Measurements from ENCODE around the gene SLC43A3.
A peak's percentile ranks its signal among the peaks of the same experiment; 100 is the strongest.

The SLC43A3 gene

DNA sequence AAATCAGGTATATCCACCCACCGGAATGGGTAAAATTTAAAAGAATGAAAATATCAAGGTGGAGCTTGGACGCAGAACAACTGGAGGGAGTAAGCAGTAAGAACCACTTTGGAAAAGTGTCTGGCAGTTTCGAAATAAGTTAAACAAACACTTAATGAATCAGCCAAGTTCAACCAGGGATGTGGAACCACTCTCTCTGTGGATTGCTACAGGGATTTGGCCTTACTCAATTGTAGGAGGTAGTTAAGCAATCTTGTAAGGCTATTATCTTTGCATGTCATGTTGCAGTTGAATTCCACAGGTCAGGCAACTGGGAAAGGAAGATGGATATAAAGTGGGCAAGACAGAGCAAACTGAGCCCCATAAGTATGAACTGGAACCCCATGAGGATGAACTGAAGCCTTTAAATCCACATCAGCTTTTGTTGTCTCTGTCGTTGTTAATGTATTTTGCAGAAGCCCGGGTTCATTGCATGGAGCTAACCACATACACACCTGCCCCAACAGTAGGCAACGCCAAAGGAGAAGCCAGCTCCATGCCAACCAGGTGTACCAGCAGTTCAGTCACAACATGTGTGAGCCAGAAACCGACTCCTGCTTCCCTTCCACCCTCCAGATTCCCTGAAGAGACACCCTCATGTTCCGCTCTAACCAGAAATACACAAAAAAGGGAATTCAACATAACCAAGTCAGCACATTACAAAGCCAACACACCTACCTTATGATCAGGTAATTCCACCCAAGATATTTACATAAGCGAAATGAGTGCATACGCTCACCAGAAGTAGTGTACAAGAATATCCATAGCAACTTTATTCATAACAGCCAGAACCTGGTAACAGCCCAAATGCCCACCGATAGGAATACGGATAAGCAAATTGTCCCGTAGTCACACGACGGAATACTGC lies 8.0 kb upstream of the SLC43A3 start:
- Histone ChIP-seq H3K4me3 (ENCODE audit: low read length) (no peak overlapping the region), H3K36me3 (replicated peaks; ENCODE audit: low read depth, low read length) (no peaks in the 10 kb centered on the region), H3K9ac (ENCODE audit: low read length) (no peak overlapping the region), H3K4me1 (ENCODE audit: low read length) (peaks cover 12% of the 10 kb centered on the region; the same call in 1 of the 2 replicates), H3K9me3 (ENCODE audit: insufficient read depth, low read length) (no peaks in the 10 kb centered on the region), H3K79me2 (ENCODE audit: low read length) (no peaks in the 10 kb centered on the region), H4K20me1 (ENCODE audit: insufficient read depth, low read length) (no peaks in the 10 kb centered on the region), H3K27me3 (ENCODE audit: low read depth, low read length) (peaks cover 3% of the 10 kb centered on the region; the same call in 1 of the 2 replicates), H3K27ac (ENCODE audit: low read length) (no peak overlapping the region), H3K4me2 (ENCODE audit: low read length) (no peak overlapping the region), H2AFZ (ENCODE audit: low read depth, low read length) (no peak overlapping the region)
- TF ChIP-seq, protein P1, sequence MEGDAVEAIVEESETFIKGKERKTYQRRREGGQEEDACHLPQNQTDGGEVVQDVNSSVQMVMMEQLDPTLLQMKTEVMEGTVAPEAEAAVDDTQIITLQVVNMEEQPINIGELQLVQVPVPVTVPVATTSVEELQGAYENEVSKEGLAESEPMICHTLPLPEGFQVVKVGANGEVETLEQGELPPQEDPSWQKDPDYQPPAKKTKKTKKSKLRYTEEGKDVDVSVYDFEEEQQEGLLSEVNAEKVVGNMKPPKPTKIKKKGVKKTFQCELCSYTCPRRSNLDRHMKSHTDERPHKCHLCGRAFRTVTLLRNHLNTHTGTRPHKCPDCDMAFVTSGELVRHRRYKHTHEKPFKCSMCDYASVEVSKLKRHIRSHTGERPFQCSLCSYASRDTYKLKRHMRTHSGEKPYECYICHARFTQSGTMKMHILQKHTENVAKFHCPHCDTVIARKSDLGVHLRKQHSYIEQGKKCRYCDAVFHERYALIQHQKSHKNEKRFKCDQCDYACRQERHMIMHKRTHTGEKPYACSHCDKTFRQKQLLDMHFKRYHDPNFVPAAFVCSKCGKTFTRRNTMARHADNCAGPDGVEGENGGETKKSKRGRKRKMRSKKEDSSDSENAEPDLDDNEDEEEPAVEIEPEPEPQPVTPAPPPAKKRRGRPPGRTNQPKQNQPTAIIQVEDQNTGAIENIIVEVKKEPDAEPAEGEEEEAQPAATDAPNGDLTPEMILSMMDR (IDR thresholded peaks at IDR 0.05; ENCODE audit: low read depth, low read length) = no peak
- no peak for TF ChIP-seq EZH2phosphoT487 (IDR thresholded peaks at IDR 0.05; ENCODE audit: low read depth)

DNA sequence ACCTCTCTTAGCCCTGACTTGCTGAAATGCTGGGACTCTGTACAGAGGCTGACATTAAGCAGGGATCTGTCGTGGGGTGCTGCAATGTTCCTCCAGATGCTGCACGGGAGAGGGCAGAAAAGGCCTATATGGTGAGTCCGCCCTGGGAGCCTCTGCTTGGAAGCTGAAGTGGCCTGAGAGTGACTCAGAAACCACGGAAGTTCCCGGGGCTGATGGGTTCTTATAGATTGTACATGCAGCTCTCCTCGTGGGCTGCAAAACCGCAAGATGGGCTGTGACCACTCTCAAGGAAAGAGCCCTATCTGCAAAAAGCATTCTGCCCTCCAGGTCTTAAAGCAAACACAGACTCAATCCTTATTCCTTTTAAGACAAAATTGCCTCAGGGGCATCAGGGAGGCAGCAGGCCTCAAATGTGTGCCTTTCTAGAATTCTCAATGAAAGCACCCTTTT lies 5.8 kb upstream of the SLC43A3 start:
- Histone ChIP-seq H4K20me1 (ENCODE audit: insufficient read depth, low read length) (no peaks in the 10 kb centered on the region), H3K4me2 (ENCODE audit: low read length) (no peak overlapping the region), H3K4me3 (ENCODE audit: low read length) (no peak overlapping the region), H3K27me3 (ENCODE audit: low read depth, low read length) (peaks cover 3% of the 10 kb centered on the region; the same call in 1 of the 2 replicates), H2AFZ (ENCODE audit: low read depth, low read length) (0 out of 2 replicates have a peak overlapping the region, but pooled peaks have one; percentile 32), H3K79me2 (ENCODE audit: low read length) (no peaks in the 10 kb centered on the region), H3K4me1 (ENCODE audit: low read length) (peaks cover 16% of the 10 kb centered on the region), H3K9ac (ENCODE audit: low read length) (no peak overlapping the region), H3K36me3 (replicated peaks; ENCODE audit: low read depth, low read length) (no peaks in the 10 kb centered on the region), H3K27ac (ENCODE audit: low read length) (no peak overlapping the region), H3K9me3 (ENCODE audit: insufficient read depth, low read length) (no peaks in the 10 kb centered on the region)
- no peak for TF ChIP-seq EZH2phosphoT487 (IDR thresholded peaks at IDR 0.05; ENCODE audit: low read depth)

DNA sequence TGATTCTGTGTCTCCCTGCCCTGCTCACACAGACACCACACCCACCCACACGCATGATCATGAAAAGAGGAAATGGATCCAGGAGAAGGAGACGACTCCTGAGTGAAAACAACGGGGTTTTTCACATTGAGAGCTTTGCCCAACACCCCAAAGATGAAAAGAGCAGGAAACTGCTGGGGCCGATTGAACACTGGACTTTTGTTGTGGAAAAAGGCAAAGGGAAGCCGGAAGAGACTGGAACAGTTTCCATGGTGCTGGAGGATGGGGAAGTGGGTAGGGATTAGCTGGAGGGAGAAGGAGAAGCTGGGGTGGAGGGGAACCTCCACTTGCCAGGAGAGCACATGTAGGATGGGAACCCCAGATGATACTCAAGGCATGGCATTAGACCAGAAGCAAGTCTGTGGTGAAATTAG lies 5.2 kb upstream of the SLC43A3 start:
- H3K27me3 ChIP-seq (ENCODE audit: low read depth, low read length) = peaks cover 3% of the 10 kb centered on the region; the same call in 1 of the 2 replicates
- no peak overlapping the region for H3K4me2 ChIP-seq (ENCODE audit: low read length)
- no peak overlapping the region for H3K4me3 ChIP-seq (ENCODE audit: low read length)
- no peaks in the 10 kb centered on the region for H3K36me3 ChIP-seq (replicated peaks; ENCODE audit: low read depth, low read length)
- H3K4me1 ChIP-seq (ENCODE audit: low read length) = peaks cover 22% of the 10 kb centered on the region
- no peak for TF ChIP-seq EZH2phosphoT487 (IDR thresholded peaks at IDR 0.05; ENCODE audit: low read depth)
- TF ChIP-seq, protein P1 (IDR thresholded peaks at IDR 0.05; ENCODE audit: low read depth, low read length) = no peak
- no peaks in the 10 kb centered on the region for H4K20me1 ChIP-seq (ENCODE audit: insufficient read depth, low read length)
- no peak overlapping the region for H2AFZ ChIP-seq (ENCODE audit: low read depth, low read length)
- no peaks in the 10 kb centered on the region for H3K79me2 ChIP-seq (ENCODE audit: low read length)
- no peak overlapping the region for H3K27ac ChIP-seq (ENCODE audit: low read length)
- H3K9me3 ChIP-seq (ENCODE audit: insufficient read depth, low read length) = no peaks in the 10 kb centered on the region
- H3K9ac ChIP-seq (ENCODE audit: low read length) = no peak overlapping the region

DNA sequence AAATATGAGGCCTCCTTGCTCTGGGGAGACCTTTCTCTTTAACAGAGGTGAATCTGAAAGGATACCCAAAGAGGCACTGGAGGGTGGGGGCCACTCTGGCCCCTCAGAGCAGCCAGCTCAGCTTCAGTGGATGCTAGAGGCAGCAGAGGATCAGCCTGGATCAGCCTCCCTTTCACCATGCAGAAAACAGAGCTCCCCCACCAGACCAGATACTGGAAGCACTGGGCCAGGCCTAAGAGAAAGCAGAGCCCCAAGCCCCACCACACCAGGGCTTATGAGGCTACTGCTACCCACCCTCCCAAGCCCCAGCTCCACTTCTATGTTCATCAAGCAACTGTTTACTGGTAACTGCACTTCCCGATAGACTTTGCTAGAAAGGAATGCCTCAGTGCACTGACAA lies 4.0 kb upstream of the SLC43A3 start:
- H2AFZ ChIP-seq (ENCODE audit: low read depth, low read length) = no peak overlapping the region
- H3K9me3 ChIP-seq (ENCODE audit: insufficient read depth, low read length) = no peaks in the 10 kb centered on the region
- peaks cover 10% of the 10 kb centered on the region for H3K79me2 ChIP-seq (ENCODE audit: low read length)
- H3K36me3 ChIP-seq (replicated peaks; ENCODE audit: low read depth, low read length) = peaks cover 7% of the 10 kb centered on the region
- no peaks in the 10 kb centered on the region for H4K20me1 ChIP-seq (ENCODE audit: insufficient read depth, low read length)
- H3K27me3 ChIP-seq (ENCODE audit: low read depth, low read length) = peaks cover under 1% of the 10 kb centered on the region; the same call in 1 of the 2 replicates
- no peak overlapping the region for H3K9ac ChIP-seq (ENCODE audit: low read length)
- no peak overlapping the region for H3K27ac ChIP-seq (ENCODE audit: low read length)
- H3K4me2 ChIP-seq (ENCODE audit: low read length) = no peak overlapping the region
- no peak overlapping the region for H3K4me3 ChIP-seq (ENCODE audit: low read length)
- TF ChIP-seq, protein P1 (IDR thresholded peaks at IDR 0.05; ENCODE audit: low read depth, low read length) = no peak
- TF ChIP-seq EZH2phosphoT487 (IDR thresholded peaks at IDR 0.05; ENCODE audit: low read depth) = no peak
- H3K4me1 ChIP-seq (ENCODE audit: low read length) = peaks cover 28% of the 10 kb centered on the region

Measured in OCI-LY3 (cell line).